Activated CD4-positive, alpha-beta T cell treated with anti-CD3 and anti-CD28 coated beads for 1 hour (primary cell): ENCODE measurements around the gene TMEM101.
"Not testable (repeated sequence)": the region's sequence is repeated elsewhere in the genome, so short reads cannot be mapped to it uniquely, and the experiment has no call there.

Source experiments
- DNase-seq: peaks from one replicate; pipeline ENCODE4 v3.0.0-alpha.2; 2020

TMEM101 gene

DNA sequence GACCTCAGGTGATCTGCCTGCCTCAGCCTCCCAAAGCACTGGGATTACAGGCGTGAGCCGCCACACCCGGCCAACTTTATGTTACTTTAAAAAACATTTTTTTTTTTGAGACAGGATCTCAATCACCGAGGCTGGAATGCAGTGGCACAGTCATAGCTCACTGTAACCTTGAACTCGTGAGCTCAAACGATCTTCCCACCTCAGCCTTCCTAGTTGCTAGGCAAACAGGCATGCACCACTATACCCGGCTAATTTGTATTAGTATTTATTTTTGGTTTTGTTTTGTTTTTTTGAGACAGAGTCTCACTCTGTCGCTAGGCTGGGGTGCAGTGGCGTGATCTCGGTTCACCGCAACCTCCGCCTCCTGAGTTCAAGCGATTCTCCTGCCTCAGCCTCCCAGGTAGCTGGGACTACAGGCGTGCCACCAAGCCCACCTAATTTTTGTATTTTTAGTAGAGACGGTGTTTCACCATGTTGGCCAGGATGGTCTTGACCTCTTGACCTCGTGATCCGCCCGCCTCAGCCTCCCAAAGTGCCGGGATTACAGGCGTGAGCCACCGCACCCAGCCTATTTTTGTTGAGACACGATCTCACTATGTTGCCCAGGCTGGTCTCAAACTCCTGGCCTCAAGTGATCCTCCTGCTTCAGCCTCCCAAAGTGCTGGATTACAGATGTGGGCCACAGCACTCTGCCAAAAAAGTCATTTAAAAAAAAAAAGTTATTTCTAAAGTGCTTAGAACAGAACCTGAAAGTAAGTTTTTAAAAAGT lies 42.1 kb downstream of the TMEM101 start:
- not testable (repeated sequence) for DNase-seq

DNA sequence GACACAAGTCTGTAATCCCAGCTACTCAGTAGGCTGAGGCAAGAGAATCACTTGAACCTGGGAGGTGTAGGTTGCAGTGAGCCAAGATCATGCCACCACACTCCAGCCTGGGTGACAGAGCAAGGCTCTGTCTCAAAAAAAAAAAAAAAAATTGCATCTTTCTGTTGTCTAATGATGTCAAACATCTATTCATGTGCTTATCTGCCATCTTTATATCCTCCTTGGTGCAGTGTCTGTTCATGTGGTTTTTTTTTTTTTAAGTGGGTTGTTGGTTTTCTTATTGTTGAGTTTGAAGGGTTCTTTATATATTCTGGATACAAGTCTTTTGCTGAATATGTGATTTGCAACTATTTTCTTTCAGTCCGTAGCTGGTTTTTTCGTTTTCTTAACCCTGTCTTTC lies 43.3 kb downstream of the TMEM101 start:
- DNase-seq: not testable (repeated sequence)

DNA sequence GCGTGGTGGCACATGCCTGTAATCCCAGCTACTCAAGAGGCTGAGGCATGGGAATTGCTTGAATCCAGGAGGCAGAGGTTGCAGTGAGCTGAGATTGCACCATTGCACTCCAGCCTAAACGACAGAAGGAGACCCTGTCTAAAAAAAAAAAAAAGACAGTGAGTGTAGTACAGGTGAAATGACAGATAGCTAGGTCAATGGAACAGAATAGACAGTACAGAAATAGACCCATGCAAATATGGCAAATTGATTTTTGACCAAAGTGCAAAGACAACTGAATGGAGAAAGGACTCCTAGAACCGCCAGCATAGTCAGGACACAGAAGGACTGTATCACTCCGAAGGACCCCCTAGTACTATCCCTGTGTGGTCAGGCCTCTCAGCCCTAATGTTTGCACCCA lies 44.4 kb downstream of the TMEM101 start:
- no peak for DNase-seq

DNA sequence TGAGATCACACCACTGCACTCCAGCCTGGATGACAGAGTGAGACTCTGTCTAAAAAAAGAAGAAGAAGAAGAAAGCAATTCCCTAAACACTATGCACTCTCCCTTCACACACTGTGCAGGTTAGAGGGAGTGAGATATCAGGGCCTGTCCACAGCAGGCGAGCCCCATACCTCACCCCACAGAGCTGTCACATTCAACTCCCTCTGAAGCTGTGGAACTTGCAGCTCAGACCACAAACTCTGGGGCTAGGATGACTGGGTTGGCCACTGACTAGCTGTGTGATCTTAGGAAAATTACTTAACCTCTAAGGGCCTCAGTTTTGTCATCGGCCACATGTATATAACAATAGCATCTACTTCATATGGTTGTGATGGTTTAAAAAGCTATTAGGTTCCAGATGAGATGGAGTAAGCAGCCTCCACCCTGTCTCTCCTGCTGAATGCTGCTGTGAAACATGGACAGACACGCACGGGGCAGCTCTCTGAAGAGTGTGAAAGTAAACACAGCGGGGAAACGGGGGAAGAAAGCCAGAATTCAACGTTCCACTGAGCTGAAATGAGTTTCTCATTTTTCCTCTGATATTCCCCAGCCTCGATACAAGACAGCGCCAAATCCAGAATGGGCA lies 47.4 kb downstream of the TMEM101 start:
- no peak for DNase-seq

DNA sequence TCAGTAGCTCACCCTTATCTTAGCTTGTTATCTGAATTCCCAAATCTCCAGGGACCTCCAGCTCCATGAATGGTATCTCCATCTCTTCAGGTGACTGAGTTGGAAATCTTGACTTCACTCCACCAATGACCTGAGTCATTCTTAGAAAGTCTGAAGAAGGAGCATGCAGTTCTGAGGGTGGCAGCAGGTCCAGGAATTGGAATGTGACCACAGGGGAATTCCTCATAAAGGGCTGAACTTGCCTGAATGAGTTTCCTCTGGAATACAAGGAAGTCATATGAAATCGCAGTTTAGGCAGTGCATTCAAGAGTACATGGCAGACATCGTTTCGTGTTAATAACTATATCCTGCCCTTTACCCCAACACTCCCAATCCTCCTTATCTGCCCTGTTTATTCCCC lies 48.5 kb downstream of the TMEM101 start:
- no peak for DNase-seq

DNA sequence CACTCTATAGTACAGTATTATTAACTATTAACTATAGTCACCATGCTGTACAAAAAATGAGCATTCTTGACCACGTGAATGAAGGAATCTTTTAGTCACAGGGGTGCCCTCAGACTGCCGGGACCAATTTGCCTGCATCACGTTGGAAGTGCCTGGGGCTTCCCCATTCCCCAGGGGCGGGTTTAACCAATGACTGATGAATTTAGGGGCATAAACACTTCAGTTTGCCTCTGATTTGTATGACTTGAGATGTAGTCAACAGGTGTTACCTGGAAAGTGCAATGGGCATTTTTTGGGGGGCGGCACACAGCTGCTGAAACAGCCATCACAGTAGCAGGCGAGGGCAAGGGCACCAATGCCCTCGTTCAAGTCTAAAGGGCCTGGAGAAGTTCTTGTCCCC lies 52.3 kb downstream of the TMEM101 start:
- no peak for DNase-seq

DNA sequence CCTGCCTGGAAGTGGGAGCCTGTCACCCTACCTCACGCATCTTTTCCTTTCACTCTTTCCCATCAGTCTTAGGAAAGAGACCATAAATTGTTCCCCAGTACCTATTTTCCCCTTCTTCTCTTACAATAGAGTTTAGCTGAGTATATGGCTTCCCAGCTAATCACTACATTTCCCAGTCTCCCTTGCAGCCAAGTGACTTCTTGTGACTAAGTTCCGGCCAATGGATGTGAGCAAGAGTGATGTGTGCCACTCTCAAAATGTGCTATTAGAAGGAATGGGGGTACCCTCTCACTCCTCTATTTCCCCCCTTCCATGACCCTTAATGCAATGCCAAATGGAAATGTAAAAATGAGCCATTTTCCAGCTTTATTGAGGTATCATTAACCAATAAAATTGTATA lies 52.8 kb downstream of the TMEM101 start:
- DNase-seq: no peak

DNA sequence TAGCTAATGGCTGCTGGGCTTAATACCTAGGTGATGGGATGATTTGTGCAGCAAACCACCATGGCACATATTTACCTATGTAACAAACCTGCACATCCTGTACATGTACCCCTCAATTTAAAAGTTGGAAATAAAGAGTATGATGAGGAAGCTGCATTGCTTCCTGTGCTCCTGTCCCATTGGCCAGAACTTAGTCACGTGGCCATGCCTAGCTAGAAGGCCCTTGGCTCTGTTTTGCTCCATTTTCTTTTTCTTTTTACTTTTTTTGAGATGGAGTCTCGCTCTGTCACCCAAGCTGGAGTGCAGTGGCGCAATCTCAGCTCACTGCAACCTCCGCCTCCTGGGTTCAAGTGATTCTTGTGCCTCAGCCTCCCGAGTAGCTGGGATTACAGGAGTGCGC lies 53.5 kb downstream of the TMEM101 start:
- DNase-seq: not testable (repeated sequence)
